ENCODE results near the gene SEC22C. TPM values are rescaled to one million over a fixed set of nuclear protein-coding genes. Genes with fewer than 3 reads are reported as not detected.

The SEC22C gene
- polyA plus RNA-seq, 1 donor from 2014 or later, result 93.6 TPM

DNA sequence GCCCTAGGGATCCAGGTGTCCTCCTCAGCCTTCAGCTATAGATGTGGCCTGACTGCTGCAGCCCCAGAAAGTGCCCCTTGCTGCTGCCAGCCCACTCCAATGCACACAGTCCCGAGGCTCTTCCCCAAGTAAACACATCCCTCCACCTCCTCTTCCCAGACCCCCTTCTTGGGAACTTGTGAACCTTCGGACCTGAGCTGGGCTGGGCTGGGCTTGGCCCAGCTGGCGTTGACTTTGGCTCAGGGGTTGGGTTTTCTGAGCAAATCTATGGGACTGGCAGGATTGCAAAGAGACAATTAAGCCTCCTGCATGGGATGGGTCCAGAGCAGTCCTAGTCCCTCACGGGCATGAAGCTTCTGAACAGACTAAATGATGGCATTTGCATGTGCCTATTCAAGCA is 64.7 kb downstream of the SEC22C start:
- Histone ChIP-seq H3K27me3 (ENCODE audit: insufficient read depth, low read depth, low read length) (no peaks in the 10 kb centered on the region), H4K20me1 (ENCODE audit: insufficient read depth) (no peaks in the 10 kb centered on the region), H3K27ac (ENCODE audit: low read length) (no peak overlapping the region), H3K4me3 (ENCODE audit: low read length) (no peak overlapping the region), H3F3A (ENCODE audit: insufficient read depth, low read length, poor library complexity, severe bottlenecking) (no peaks in the 10 kb centered on the region), H3K9me2 (ENCODE audit: insufficient read depth, low read length) (no peaks in the 10 kb centered on the region), H3K36me3 (ENCODE audit: insufficient read depth, low read length) (no peaks in the 10 kb centered on the region), H2AFZ (ENCODE audit: low read depth, low read length) (no peak overlapping the region), H3K9ac (ENCODE audit: low read length) (no peak overlapping the region), H3K9me3 (ENCODE audit: low read length) (no peaks in the 10 kb centered on the region), H3K79me2 (replicated peaks; ENCODE audit: insufficient read depth, low read length) (no peaks in the 10 kb centered on the region), H3K4me2 (ENCODE audit: low read length) (no peak overlapping the region)
- no peak for TF ChIP-seq MXI1 (conservative IDR thresholded peaks at IDR 0.05; ENCODE audit: poor library complexity, severe bottlenecking)
- TF ChIP-seq, protein P1, sequence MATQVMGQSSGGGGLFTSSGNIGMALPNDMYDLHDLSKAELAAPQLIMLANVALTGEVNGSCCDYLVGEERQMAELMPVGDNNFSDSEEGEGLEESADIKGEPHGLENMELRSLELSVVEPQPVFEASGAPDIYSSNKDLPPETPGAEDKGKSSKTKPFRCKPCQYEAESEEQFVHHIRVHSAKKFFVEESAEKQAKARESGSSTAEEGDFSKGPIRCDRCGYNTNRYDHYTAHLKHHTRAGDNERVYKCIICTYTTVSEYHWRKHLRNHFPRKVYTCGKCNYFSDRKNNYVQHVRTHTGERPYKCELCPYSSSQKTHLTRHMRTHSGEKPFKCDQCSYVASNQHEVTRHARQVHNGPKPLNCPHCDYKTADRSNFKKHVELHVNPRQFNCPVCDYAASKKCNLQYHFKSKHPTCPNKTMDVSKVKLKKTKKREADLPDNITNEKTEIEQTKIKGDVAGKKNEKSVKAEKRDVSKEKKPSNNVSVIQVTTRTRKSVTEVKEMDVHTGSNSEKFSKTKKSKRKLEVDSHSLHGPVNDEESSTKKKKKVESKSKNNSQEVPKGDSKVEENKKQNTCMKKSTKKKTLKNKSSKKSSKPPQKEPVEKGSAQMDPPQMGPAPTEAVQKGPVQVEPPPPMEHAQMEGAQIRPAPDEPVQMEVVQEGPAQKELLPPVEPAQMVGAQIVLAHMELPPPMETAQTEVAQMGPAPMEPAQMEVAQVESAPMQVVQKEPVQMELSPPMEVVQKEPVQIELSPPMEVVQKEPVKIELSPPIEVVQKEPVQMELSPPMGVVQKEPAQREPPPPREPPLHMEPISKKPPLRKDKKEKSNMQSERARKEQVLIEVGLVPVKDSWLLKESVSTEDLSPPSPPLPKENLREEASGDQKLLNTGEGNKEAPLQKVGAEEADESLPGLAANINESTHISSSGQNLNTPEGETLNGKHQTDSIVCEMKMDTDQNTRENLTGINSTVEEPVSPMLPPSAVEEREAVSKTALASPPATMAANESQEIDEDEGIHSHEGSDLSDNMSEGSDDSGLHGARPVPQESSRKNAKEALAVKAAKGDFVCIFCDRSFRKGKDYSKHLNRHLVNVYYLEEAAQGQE (IDR thresholded peaks at IDR 0.05; ENCODE audit: borderline replicate concordance), result no peak
- no peak for TF ChIP-seq TAF1 (IDR thresholded peaks at IDR 0.05; ENCODE audit: low read depth)
- TF ChIP-seq POLR2AphosphoS5 (IDR thresholded peaks at IDR 0.05), result no peak
- TF ChIP-seq SMC3 (conservative IDR thresholded peaks at IDR 0.05; ENCODE audit: poor library complexity), result no peak
- no peak for TF ChIP-seq RAD21 (conservative IDR thresholded peaks at IDR 0.05)
- TF ChIP-seq EZH2 (IDR thresholded peaks at IDR 0.05; ENCODE audit: borderline replicate concordance, insufficient read depth, low read length, poor library complexity, severe bottlenecking), result no peak
- no peak for TF ChIP-seq EP300 (conservative IDR thresholded peaks at IDR 0.05; ENCODE audit: poor library complexity, severe bottlenecking)
- TF ChIP-seq, protein P2, sequence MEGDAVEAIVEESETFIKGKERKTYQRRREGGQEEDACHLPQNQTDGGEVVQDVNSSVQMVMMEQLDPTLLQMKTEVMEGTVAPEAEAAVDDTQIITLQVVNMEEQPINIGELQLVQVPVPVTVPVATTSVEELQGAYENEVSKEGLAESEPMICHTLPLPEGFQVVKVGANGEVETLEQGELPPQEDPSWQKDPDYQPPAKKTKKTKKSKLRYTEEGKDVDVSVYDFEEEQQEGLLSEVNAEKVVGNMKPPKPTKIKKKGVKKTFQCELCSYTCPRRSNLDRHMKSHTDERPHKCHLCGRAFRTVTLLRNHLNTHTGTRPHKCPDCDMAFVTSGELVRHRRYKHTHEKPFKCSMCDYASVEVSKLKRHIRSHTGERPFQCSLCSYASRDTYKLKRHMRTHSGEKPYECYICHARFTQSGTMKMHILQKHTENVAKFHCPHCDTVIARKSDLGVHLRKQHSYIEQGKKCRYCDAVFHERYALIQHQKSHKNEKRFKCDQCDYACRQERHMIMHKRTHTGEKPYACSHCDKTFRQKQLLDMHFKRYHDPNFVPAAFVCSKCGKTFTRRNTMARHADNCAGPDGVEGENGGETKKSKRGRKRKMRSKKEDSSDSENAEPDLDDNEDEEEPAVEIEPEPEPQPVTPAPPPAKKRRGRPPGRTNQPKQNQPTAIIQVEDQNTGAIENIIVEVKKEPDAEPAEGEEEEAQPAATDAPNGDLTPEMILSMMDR (IDR thresholded peaks at IDR 0.05; ENCODE audit: poor library complexity, severe bottlenecking), result no peak

DNA sequence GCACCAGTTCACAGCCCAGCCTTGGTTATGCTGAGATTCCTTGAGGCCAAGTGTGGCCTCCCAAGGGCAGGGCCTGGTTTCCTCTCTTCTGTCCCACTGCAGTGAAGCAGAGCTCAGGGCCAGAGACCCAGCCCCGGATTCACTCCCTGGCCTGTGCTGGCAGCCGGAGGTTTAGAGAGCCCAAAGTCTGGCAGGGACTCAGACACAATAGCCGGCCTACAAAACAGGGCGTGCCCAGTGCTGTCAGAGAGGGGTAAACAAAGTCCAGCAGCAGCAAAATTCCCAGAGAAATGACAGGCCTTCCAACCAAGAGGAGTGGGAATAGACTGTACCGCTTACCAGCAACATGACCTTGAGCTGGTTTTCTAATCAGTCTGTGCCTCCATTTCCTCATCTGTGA is 65.3 kb downstream of the SEC22C start:
- no peak overlapping the region for H2AFZ ChIP-seq (ENCODE audit: low read depth, low read length)
- H4K20me1 ChIP-seq (ENCODE audit: insufficient read depth), result no peaks in the 10 kb centered on the region
- H3K9me3 ChIP-seq (ENCODE audit: low read length), result no peaks in the 10 kb centered on the region
- H3K36me3 ChIP-seq (ENCODE audit: insufficient read depth, low read length), result no peaks in the 10 kb centered on the region
- H3F3A ChIP-seq (ENCODE audit: insufficient read depth, low read length, poor library complexity, severe bottlenecking), result no peaks in the 10 kb centered on the region
- H3K9ac ChIP-seq (ENCODE audit: low read length), result no peak overlapping the region
- H3K79me2 ChIP-seq (replicated peaks; ENCODE audit: insufficient read depth, low read length), result no peaks in the 10 kb centered on the region
- no peaks in the 10 kb centered on the region for H3K27me3 ChIP-seq (ENCODE audit: insufficient read depth, low read depth, low read length)
- TF ChIP-seq, protein P2 (IDR thresholded peaks at IDR 0.05; ENCODE audit: poor library complexity, severe bottlenecking), result no peak
- TF ChIP-seq POLR2AphosphoS5 (IDR thresholded peaks at IDR 0.05) (no peak), EP300 (conservative IDR thresholded peaks at IDR 0.05; ENCODE audit: poor library complexity, severe bottlenecking) (no peak), SMC3 (conservative IDR thresholded peaks at IDR 0.05; ENCODE audit: poor library complexity) (no peak), MXI1 (conservative IDR thresholded peaks at IDR 0.05; ENCODE audit: poor library complexity, severe bottlenecking) (no peak), RAD21 (conservative IDR thresholded peaks at IDR 0.05) (no peak), EZH2 (IDR thresholded peaks at IDR 0.05; ENCODE audit: borderline replicate concordance, insufficient read depth, low read length, poor library complexity, severe bottlenecking) (no peak), TAF1 (IDR thresholded peaks at IDR 0.05; ENCODE audit: low read depth) (no peak)
- TF ChIP-seq, protein P1 (IDR thresholded peaks at IDR 0.05; ENCODE audit: borderline replicate concordance), result no peak
- no peak overlapping the region for H3K27ac ChIP-seq (ENCODE audit: low read length)
- no peak overlapping the region for H3K4me2 ChIP-seq (ENCODE audit: low read length)
- H3K9me2 ChIP-seq (ENCODE audit: insufficient read depth, low read length), result no peaks in the 10 kb centered on the region
- no peak overlapping the region for H3K4me3 ChIP-seq (ENCODE audit: low read length)
